ENCODE measurements around the gene PSMD14. TPM values are rescaled to one million over a fixed set of nuclear protein-coding genes. Genes with fewer than 3 reads are reported as not detected.
"Not testable (repeated sequence)": the region's sequence is repeated elsewhere in the genome, so short reads cannot be mapped to it uniquely, and the experiment has no call there.

PSMD14 gene
- total and polyA plus RNA-seq, 2 experiments from 2014 or later: 70.2 to 71.0 TPM

DNA sequence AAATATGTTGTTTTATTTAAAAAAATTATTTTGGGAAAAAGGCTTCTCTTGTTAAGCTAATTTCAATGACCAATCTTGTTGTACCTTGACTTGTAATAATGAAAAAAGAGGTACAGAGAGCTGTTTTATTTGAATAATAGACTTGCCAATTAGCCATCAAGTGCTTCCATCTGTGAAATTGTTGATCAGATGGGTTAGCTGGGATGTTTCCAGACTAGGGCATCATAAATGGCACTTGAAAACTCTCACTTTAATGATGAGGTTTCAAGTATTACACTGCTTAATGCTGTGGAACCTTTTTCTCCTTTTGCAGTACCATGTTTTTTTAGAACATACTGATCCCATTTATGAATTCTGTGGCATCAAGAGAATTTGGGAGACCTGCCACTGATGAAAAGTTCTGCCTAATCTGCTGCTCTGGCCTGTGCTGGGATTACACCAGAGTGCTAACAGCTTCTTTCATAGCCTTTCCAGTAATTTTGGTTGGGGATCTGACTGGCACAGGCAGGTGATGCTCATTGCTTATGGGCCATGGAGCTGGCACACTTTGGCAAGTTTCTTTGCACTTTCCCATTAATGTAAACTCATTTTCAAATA lies 24.2 kb downstream of the PSMD14 start:
- no peaks in the 10 kb centered on the region for H3K9me2 ChIP-seq (replicated peaks; ENCODE audit: insufficient read depth)
- no peak for DNase-seq (ENCODE audit: low spot score)
- H3K4me1 ChIP-seq (ENCODE audit: insufficient read depth): no peaks in the 10 kb centered on the region
- H4K20me1 ChIP-seq (ENCODE audit: insufficient read depth, poor library complexity, severe bottlenecking): no peaks in the 10 kb centered on the region
- H3K27me3 ChIP-seq: no peaks in the 10 kb centered on the region
- no peak overlapping the region for H3K4me3 ChIP-seq
- H3K27ac ChIP-seq: no peak overlapping the region
- peaks cover 22% of the 10 kb centered on the region for H3K79me2 ChIP-seq
- TF ChIP-seq EZH2phosphoT487 (IDR thresholded peaks at IDR 0.05; ENCODE audit: low read depth, severe bottlenecking, unreplicated experiment): no peak
- no peak for TF ChIP-seq EZH2 (IDR thresholded peaks at IDR 0.05; ENCODE audit: borderline replicate concordance)
- TF ChIP-seq, protein P1, sequence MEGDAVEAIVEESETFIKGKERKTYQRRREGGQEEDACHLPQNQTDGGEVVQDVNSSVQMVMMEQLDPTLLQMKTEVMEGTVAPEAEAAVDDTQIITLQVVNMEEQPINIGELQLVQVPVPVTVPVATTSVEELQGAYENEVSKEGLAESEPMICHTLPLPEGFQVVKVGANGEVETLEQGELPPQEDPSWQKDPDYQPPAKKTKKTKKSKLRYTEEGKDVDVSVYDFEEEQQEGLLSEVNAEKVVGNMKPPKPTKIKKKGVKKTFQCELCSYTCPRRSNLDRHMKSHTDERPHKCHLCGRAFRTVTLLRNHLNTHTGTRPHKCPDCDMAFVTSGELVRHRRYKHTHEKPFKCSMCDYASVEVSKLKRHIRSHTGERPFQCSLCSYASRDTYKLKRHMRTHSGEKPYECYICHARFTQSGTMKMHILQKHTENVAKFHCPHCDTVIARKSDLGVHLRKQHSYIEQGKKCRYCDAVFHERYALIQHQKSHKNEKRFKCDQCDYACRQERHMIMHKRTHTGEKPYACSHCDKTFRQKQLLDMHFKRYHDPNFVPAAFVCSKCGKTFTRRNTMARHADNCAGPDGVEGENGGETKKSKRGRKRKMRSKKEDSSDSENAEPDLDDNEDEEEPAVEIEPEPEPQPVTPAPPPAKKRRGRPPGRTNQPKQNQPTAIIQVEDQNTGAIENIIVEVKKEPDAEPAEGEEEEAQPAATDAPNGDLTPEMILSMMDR (IDR thresholded peaks at IDR 0.05; ENCODE audit: poor library complexity): no peak
- H2AFZ ChIP-seq: no peak overlapping the region
- no peaks in the 10 kb centered on the region for H3K9me3 ChIP-seq (ENCODE audit: low read depth)
- no peak overlapping the region for H3K4me2 ChIP-seq
- no peaks in the 10 kb centered on the region for H3K36me3 ChIP-seq (replicated peaks; ENCODE audit: insufficient read depth, low read depth)

DNA sequence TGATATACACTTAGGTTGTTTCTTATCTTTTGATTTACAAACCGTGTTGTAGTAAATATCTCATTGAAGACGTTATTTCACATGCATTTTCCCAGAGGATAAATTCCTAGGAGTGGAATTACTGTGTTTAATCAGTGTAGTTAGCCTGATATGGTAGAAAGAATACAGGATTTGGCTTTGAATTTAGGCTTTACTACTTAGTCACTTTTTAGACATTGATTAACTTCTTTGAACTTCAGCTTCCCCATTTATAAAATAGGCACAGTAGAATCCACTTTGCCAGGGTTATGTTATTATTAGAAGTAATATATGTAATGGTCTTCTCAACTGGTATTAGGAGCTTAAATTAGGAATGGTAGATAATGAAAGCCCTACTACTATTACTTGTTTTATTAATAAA lies 27.4 kb downstream of the PSMD14 start:
- Histone ChIP-seq H3K4me3 (no peak overlapping the region), H3K79me2 (peaks cover 28% of the 10 kb centered on the region), H4K20me1 (ENCODE audit: insufficient read depth, poor library complexity, severe bottlenecking) (no peaks in the 10 kb centered on the region), H3K27me3 (no peaks in the 10 kb centered on the region), H3K36me3 (replicated peaks; ENCODE audit: insufficient read depth, low read depth) (no peaks in the 10 kb centered on the region), H2AFZ (no peak overlapping the region), H3K9me3 (ENCODE audit: low read depth) (no peaks in the 10 kb centered on the region), H3K4me1 (ENCODE audit: insufficient read depth) (no peaks in the 10 kb centered on the region), H3K9me2 (replicated peaks; ENCODE audit: insufficient read depth) (no peaks in the 10 kb centered on the region), H3K27ac (no peak overlapping the region), H3K4me2 (no peak overlapping the region)
- WGBS (ENCODE audit: low lambda C conversion rate, missing lambda C conversion rate): 58% methylated on average over 2 of the region's 2 CpGs
- no peak for DNase-seq (ENCODE audit: low spot score)
- no peak for TF ChIP-seq EZH2phosphoT487 (IDR thresholded peaks at IDR 0.05; ENCODE audit: low read depth, severe bottlenecking, unreplicated experiment)
- TF ChIP-seq, protein P1 (IDR thresholded peaks at IDR 0.05; ENCODE audit: poor library complexity): no peak

DNA sequence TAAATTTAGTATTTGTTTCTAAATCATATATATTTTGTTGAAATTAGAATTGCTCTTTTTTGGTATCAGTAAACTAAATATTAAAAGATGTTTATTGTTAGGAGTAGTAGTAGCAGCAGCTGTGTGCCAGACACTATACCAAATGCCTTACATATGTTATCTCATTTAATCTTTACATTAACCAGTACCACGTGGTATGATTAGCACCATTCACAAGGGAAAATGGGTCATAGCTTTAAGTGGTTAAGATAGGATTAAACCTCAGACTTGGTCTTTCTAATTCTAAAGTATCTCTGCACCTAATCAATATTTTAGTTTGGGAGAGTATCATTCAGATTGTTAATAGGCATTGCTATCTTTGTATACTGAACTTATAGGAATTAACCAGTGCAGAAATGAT lies 29.0 kb downstream of the PSMD14 start:
- no peaks in the 10 kb centered on the region for H3K9me3 ChIP-seq (ENCODE audit: low read depth)
- no peaks in the 10 kb centered on the region for H4K20me1 ChIP-seq (ENCODE audit: insufficient read depth, poor library complexity, severe bottlenecking)
- TF ChIP-seq EZH2phosphoT487 (IDR thresholded peaks at IDR 0.05; ENCODE audit: low read depth, severe bottlenecking, unreplicated experiment): no peak
- no peak for TF ChIP-seq EZH2 (IDR thresholded peaks at IDR 0.05; ENCODE audit: borderline replicate concordance)
- TF ChIP-seq, protein P1 (IDR thresholded peaks at IDR 0.05; ENCODE audit: poor library complexity): no peak
- H3K4me1 ChIP-seq (ENCODE audit: insufficient read depth): no peaks in the 10 kb centered on the region
- no peak overlapping the region for H2AFZ ChIP-seq
- no peak overlapping the region for H3K27ac ChIP-seq
- whole genome bisulfite sequencing (ENCODE audit: low lambda C conversion rate, missing lambda C conversion rate): 37% methylated on average over 1 of the region's 1 CpG
- H3K4me3 ChIP-seq: no peak overlapping the region
- peaks cover 31% of the 10 kb centered on the region for H3K79me2 ChIP-seq
- no peak overlapping the region for H3K4me2 ChIP-seq
- no peaks in the 10 kb centered on the region for H3K9me2 ChIP-seq (replicated peaks; ENCODE audit: insufficient read depth)
- H3K27me3 ChIP-seq: no peaks in the 10 kb centered on the region
- no peak for DNase-seq (ENCODE audit: low spot score)
- no peaks in the 10 kb centered on the region for H3K36me3 ChIP-seq (replicated peaks; ENCODE audit: insufficient read depth, low read depth)

DNA sequence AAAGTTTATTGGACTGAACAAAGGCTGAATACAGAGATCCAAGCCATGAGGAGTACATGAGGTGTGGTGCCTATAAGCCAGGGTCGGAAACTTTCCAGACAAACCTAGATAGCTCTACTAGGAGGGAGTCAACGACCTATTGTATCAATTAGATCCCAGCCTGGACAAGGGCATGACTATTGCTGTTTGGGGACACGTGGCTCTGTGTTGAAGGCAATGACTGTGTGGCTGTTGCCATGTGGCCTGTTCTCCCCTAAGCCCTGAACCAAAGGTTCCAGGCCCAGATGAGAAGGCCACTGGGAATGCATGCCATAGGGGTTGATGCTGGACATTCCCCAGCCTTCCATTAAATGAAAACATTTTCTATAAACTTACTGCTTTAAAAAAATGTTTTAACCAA lies 31.3 kb downstream of the PSMD14 start:
- not testable (repeated sequence) for H3K9me3 ChIP-seq (ENCODE audit: low read depth); H3K4me1 ChIP-seq (ENCODE audit: insufficient read depth); H3K27ac ChIP-seq; H2AFZ ChIP-seq; DNase-seq (ENCODE audit: low spot score); H3K9me2 ChIP-seq (replicated peaks; ENCODE audit: insufficient read depth); H3K36me3 ChIP-seq (replicated peaks; ENCODE audit: insufficient read depth, low read depth); H3K27me3 ChIP-seq; H3K4me3 ChIP-seq; H4K20me1 ChIP-seq (ENCODE audit: insufficient read depth, poor library complexity, severe bottlenecking); H3K4me2 ChIP-seq
- H3K79me2 ChIP-seq: peaks cover 43% of the 10 kb centered on the region
- 91% methylated on average over 3 of the region's 3 CpGs for WGBS (ENCODE audit: low lambda C conversion rate, missing lambda C conversion rate)

DNA sequence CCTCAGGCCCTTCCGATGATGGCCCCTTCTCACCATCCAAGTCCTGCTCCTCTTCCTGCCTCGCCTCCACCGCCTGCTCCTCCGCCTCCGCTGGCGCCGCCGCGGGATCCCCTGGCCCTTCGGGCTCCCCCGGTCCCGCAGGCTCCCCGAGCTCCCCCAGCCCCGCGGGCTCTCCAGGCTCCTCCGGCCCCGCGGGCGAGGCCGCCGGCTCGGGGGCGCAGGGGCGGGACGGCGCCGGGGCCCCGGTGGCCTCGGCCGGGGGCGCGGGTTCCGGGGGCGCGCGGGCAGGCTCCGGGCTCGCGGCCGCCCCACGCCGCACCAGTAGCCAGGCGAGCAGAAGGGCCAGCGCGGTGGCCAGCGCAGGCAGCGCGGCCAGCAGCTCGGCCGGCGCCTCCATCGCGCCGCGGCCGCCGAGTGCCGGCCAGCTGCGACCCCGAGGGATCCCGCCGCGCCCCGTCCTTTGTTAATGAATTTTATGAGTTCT lies 32.7 kb downstream of the PSMD14 start:
- H3K9me3 ChIP-seq (ENCODE audit: low read depth); H3K36me3 ChIP-seq (replicated peaks; ENCODE audit: insufficient read depth, low read depth); H3K4me2 ChIP-seq; H3K27ac ChIP-seq; H2AFZ ChIP-seq; H3K27me3 ChIP-seq; H3K9me2 ChIP-seq (replicated peaks; ENCODE audit: insufficient read depth); H4K20me1 ChIP-seq (ENCODE audit: insufficient read depth, poor library complexity, severe bottlenecking); H3K4me3 ChIP-seq; H3K4me1 ChIP-seq (ENCODE audit: insufficient read depth): not testable (repeated sequence)
- H3K79me2 ChIP-seq: peaks cover 46% of the 10 kb centered on the region
- WGBS (ENCODE audit: low lambda C conversion rate, missing lambda C conversion rate): 99% methylated on average over 17 of the region's 64 CpGs
- DNase-seq (ENCODE audit: low spot score): peak; percentile 8
